ENCODE measurements around the gene SHF.
A peak's percentile ranks its signal among the peaks of the same experiment; 100 is the strongest.

SHF gene

DNA sequence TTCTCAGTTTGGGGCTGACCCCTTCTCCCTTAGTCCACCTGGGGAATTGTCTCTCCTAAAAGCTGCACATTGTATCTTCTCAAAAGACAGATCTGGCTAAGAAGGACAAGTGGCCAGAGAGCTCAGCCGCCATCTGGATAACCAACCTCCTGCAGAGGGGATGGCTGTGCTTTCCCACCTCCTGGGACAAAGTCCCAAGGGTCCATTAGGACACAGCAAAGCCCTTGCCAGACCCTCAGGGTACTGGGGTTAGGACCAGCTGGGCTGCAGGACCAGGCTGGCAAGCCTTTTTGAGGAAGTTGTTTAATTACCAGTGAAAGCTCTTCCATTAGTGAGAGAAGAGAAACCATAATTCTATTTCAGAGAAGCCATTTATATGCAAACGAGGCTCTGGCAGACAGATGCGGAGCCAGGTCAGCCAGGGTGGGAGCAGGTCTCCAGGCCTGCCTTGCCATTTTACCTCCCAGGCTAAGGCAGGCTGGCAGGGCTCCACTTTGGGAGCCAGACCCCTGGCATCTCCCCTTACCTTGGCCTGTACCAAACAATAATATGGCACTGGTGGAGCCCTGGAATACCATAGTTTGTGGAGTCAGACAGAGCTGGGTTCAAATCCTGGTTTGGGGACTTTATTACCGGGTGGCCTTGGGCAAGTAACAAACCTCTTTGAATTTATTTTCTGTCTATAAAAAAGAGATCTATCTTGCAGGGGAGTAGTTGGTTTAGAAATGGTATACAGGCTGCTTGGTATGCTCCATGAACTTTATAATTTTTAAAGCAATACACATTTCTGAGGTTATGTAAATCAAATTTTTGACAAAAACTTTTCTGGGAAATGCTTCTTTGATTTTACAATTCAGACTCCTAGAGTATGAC, 17.9 kb downstream of the SHF start:
- DNase-seq (ENCODE audit: low spot score): no peak

- no peak for DNase-seq (ENCODE audit: low spot score)
Measured at GRCh38 chr15:45168751-45169551, 18.8 kb downstream of the SHF start.

DNA sequence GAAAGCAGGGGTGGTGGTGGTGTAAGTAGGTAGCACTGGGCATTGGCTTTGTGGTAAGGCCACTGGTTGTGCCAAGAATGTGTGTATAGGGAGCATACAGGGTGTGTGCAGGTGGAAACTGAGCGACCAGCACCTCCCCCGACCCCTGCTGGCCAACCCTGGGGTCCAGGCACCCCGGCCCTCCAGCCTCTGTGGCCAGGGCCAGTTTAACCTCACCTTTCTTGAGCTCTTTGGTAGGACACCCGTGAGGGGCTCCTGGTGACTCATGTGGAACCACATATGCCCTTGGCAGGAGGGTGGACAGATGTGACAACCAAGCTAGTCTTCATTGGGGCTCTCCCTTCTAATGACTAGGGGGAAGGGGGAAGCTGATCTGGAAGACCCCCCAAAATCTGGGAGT, 19.5 kb downstream of the SHF start:
- no peak for DNase-seq (ENCODE audit: low spot score)

DNA sequence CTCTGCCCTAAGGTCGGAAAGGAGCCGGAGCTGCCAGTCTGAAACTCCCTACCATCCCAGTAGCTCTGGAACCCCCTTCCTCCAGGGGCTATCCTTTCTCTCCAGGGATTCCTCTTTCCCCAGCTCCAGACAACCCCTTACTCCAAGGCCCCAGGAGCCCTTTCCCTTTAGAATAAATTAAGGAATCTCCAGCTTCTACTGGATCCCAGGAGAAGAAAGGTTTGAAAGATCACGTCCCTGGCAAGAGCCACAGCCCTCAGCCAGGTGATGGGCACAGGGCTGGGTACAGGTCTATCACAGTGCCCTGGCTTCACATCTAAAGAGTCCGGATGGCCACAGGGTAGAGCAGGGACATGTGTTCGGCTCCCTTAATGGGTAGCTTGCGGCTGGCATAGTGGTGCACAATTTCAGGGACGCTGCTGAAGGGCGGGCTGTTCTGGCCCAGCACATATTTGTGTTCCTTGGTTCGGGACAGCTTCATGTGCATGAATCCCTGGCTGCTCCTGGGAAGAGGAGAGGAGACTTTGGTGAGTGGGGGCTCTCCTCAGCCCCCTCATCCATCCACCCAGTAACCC, 20.0 kb downstream of the SHF start:
- DNase-seq (ENCODE audit: low spot score): no peak

- peak; percentile 95 for DNase-seq (ENCODE audit: low spot score)
Measured at GRCh38 chr15:45166834-45167630, 20.7 kb downstream of the SHF start.

- no peak for DNase-seq (ENCODE audit: low spot score)
Measured at GRCh38 chr15:45165536-45165935, 22.2 kb downstream of the SHF start.

GRCh38 chr15:45164914-45165313, 22.9 kb downstream of the SHF start:
- DNase-seq (ENCODE audit: low spot score): no peak

- DNase-seq (ENCODE audit: low spot score): no peak
Measured at GRCh38 chr15:45163508-45163856, 24.3 kb downstream of the SHF start.

DNA sequence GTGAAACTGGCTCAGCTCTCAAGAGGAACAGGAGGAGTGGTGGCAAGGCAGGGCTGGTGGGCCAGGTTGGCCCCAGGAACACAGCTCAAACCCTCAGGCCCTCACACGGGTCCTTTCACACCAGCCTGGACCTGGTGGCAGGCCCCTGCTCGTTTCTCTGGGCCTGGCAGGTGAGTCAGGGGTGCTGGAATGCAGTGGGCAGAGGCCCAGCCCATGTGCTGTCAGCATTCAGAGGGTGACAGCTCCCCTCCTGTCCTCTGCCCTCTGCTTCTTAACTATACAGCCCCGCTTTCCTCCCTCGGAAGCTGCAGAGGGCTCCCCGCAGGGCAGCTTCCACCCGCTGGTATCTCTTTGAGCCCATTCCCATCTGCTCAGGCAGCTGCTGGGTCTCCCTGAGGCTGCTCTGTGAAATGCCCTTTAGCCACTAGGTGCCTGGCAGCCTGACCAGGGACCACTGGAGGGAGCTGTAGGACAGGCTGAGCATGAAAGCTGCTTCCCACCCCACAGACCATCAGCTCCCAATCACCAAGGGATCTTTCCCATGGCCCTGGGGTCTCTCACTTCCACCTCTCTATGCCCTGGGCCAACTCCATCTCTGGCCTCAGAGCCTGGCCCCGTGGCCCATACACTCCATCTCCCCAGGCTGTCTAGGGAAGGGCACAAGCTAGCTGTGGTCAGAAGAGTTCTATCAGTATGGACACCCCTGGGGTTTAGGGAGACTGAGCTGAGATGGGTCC, 24.8 kb downstream of the SHF start:
- peak; percentile 93 for DNase-seq (ENCODE audit: low spot score)

DNA sequence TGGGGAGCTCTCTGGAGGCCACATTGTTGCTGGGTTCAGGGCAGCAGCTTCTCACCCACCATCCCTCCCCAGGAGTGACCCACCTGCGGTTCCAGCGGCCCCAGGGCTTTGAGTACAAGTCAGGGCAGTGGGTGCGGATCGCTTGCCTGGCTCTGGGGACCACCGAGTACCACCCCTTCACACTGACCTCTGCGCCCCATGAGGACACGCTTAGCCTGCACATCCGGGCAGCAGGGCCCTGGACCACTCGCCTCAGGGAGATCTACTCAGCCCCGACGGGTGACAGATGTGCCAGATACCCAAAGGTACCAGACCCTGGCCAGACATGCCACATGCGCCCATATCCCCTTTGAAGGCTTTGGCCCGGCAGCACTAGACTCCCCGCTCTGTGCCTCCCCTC, 26.1 kb downstream of the SHF start:
- no peak for DNase-seq (ENCODE audit: low spot score)

GRCh38 chr15:45157974-45158373, 29.8 kb downstream of the SHF start:
- peak; percentile 84 for DNase-seq (ENCODE audit: low spot score)

DNA sequence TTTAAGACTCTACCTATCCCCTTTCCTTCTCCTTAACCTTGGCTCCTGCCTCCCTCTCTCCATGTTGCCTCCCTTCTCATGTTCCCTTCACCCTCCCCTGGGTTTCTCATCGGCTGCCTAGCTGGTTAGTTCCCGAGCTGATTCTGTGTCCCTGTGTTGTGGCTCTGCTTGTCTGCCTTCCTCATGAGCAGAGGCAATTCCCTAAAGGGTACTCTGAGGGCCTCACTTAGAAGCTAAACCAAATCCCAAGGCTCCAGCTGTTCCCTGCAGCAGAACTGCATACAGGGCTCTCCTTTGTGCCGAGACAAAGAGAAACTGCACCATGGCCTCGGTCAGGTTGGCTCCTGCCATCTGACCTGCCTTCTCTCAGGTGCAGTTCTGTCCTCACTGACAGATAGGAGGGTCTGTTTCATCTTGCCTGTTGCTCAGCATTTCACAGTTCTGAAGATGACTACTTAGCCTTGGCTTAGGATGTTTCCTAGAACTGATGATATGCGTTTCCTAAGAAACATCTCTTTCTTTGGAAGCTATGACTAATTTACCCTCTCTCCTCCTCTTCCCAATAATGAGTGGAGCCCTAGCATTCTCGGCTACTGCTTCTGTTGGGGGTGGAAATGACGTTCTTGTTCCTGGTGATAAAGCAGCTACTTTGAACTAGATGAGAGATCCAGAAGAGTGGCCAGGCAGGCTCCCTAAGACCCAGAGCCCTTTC, 30.9 kb downstream of the SHF start:
- DNase-seq (ENCODE audit: low spot score): peak; percentile 83

GRCh38 chr15:45155739-45156138, 32.0 kb downstream of the SHF start:
- no peak for DNase-seq (ENCODE audit: low spot score)

DNA sequence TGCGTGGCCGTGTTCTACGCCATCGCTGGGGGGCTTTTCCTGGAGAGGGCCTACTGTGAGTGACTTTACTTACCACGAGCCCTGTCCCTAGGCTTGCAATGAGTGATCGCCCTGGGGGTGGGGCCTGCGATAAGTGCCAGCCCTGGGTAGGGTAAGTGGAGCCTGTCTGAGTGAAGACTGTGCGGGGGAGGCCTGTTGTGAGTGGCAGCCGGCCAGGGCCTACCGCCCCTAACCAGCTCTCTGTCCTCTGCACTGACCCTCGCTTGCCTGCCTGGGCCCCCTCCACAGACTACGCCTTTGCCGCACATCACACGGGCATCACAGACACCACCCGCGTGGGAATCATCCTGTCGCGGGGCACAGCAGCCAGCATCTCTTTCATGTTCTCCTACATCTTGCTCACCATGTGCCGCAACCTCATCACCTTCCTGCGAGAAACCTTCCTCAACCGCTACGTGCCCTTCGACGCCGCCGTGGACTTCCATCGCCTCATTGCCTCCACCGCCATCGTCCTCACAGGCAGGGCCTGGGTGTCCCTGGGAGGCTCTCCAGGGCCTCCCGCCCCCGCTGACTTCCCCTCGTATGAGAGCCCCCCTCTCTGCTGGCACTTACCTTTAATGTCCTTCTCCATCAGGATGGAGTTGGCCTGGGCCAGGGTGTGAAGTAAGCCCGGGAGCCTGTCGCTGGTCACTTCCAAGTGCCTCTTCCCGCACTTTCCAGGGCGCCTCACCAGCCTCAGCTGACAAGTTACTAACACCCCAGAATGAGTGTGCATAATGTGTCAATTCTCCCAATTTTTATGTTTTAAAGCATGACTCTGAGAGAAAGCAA, 35.6 kb downstream of the SHF start:
- no peak for DNase-seq (ENCODE audit: low spot score)

DNA sequence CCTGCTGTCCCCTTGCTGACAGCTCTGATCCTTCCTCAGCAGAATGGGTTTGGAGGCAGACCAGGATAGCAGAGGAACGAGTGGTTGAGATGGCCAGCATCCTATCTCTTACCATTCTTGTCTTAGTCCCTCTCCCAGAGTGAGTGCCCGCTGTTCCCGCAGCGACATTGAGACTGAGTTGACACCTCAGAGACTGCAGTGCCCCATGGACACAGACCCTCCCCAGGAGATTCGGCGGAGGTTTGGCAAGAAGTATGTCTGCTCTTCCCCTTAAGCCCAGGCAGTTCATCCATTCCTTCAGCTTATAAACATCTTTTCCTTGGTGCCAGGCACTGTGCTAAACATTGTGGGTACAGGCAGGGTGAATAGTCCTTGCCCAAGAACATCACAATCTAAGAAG, 36.8 kb downstream of the SHF start:
- no peak for DNase-seq (ENCODE audit: low spot score)

DNA sequence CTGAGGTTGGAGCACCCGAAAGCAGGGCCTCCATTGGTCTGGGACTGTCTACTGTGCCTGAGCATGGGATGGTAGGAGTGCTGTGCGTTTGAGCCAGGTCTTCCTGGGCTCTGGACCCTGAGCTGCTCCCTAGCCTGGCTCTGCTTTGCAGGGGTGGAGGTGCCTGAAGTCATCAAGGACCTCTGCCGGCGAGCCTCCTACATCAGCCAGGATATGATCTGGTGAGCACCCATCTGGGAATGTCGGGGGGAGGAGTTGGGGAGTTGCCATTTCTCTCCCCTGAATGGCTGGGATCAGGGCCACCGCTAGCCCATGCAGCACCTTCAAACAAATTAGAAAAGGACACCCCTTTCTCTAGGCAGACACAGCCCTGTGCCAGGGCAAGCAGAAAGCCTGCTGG, 37.3 kb downstream of the SHF start:
- no peak for DNase-seq (ENCODE audit: low spot score)

GRCh38 chr15:45149060-45149459, 38.7 kb downstream of the SHF start:
- no peak for DNase-seq (ENCODE audit: low spot score)

DNA sequence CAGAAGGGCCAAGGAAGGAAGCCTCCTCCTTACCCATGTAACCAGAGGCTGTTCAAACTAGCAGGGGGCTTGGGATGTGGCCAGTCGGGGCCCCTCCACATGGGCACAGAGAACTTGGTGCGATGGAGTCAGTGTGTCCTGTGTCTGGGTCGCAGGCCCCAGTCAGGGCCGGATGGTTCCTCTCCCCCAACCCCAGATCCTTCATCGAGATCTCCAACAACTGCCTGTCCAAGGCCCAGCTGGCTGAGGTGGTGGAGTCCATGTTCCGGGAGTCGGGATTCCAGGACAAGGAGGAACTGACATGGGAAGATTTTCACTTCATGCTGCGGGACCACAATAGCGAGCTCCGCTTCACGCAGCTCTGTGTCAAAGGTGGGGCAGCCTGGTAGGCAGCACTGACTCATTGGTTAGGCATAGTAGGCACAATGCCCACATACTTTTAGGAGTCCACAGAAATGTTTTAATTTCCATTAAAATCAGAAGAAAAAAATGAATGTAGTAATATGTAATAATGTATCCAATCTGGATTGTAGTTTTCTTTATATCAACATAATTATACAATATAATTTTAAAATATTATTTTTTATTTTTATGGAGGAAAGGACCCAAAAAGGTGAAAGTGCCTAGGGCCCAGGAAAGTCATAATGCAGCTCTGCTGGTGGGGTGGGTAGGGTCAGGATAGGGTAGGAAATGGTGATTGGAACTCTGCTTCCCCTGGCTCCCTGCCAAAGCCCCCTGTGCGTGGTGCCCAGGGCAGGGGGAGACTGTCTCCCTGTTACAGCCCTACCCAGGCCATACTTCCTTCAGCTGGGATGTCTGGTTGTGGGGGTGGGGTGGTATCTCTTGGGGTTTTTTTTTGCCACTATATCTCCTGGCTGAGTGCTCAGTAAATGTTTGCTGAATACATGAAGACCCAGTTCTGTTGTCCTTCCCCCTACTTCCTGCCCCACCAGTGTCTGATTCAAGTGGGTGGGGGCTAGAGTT, 39.4 kb downstream of the SHF start:
- no peak for DNase-seq (ENCODE audit: low spot score)

DNA sequence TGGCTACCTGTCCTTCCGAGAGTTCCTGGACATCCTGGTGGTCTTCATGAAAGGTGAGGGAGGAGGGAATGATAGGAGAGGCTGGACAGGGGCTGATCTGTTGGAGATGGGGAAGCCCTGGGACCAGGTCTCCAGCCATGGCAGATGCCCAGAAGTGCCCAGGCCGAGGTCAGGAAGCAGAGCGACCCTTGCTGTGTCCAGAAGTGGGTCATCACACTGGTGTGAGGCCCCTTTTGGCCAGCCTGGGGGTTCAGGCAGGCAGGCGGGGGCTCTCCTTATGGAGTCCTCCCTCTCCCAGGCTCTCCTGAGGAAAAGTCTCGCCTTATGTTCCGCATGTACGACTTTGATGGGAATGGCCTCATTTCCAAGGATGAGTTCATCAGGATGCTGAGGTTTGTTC, 40.2 kb downstream of the SHF start:
- no peak for DNase-seq (ENCODE audit: low spot score)

Measured in GM03348 (cell line).